K562 (cell line): ENCODE measurements around the gene EPHB4. TPM values are rescaled to one million over a fixed set of nuclear protein-coding genes. Genes with fewer than 3 reads are reported as not detected.
A peak's percentile ranks its signal among the peaks of the same experiment; 100 is the strongest.

Experiments
- BDP1 ChIP-seq: IDR thresholded peaks from 3 replicates; pipeline ENCODE4 v1.6.1; 2011; ENCODE audit not compliant: insufficient read length, insufficient read depth
- BRCA1 ChIP-seq, 2 experiments: fragments of 450-650 bp in 1 of 2; sonication (generic) in 1 of 2; formaldehyde crosslinking in 1 of 2; IDR thresholded peaks; 2 replicates each; pipeline versions ENCODE4 v1.5.0 to v1.6.1; 2017 to 2020; ENCODE audit warnings: mild to moderate bottlenecking in 1 of 2, missing genetic modification reagents in 1 of 2
- BRF2 ChIP-seq: IDR thresholded peaks from 3 replicates; pipeline ENCODE4 v1.6.1; 2011; ENCODE audit warnings: borderline replicate concordance, mild to moderate bottlenecking; ENCODE audit not compliant: insufficient read length, insufficient read depth
- CHD2 ChIP-seq: IDR thresholded peaks from 2 replicates; pipeline ENCODE4 v1.6.1; 2011; ENCODE audit warnings: low read depth, low read length
- EP400 ChIP-seq: fragments of 450-650 bp; IDR thresholded peaks from 2 replicates; pipeline ENCODE4 v1.6.1; 2017; ENCODE audit warnings: antibody characterized with exemption, mild to moderate bottlenecking, moderate library complexity
- HDAC3 ChIP-seq: fragments of 450-650 bp; IDR thresholded peaks from 2 replicates; pipeline ENCODE4 v1.6.1; 2018; ENCODE audit warnings: borderline replicate concordance, mild to moderate bottlenecking, moderate library complexity; ENCODE audit not compliant: partially characterized antibody
- MECOM ChIP-seq: fragments of 250-450 bp; sonication (Bioruptor Pico); IDR thresholded peaks from 2 replicates; pipeline ENCODE4 v1.8.0; 2022; ENCODE audit warnings: inconsistent platforms
- NFYB ChIP-seq: IDR thresholded peaks from 2 replicates; pipeline ENCODE4 v1.6.1; 2011; ENCODE audit warnings: mild to moderate bottlenecking, moderate library complexity; ENCODE audit not compliant: insufficient read length; ENCODE audit errors: extremely low read depth
- NR2C2 ChIP-seq, 2 experiments: fragments of 200-800 bp in 1 of 2; sonication (Bioruptor generic) in 1 of 2; sonication (generic) in 1 of 2; formaldehyde crosslinking in 1 of 2; IDR thresholded peaks; 2 replicates each; pipeline versions ENCODE4 v1.6.1 to v1.8.0; 2016 to 2022; ENCODE audit warnings: mild to moderate bottlenecking in 1 of 2, missing compliant biosample characterization in 1 of 2, missing genetic modification characterization in 1 of 2, missing genetic modification reagents in 1 of 2
- NUFIP1 ChIP-seq: fragments of 450-650 bp; IDR thresholded peaks from 2 replicates; pipeline ENCODE4 v1.6.1; 2018; ENCODE audit not compliant: partially characterized antibody
- PCBP2 ChIP-seq: fragments of 200-400 bp; formaldehyde crosslinking; IDR thresholded peaks from 2 replicates; pipeline ENCODE4 v1.6.1; 2018; ENCODE audit warnings: low read length, low read depth, mild to moderate bottlenecking, moderate library complexity; ENCODE audit not compliant: poor library complexity, severe bottlenecking
- RAD21 ChIP-seq, 2 experiments: fragments of 250-450 bp in 1 of 2; fragments of 450-650 bp in 1 of 2; sonication (Bioruptor Pico) in 1 of 2; formaldehyde crosslinking in 1 of 2; IDR thresholded peaks in 1 of 2; conservative IDR thresholded peaks in 1 of 2; 2 replicates each; pipeline versions ENCODE4 v1.4.0 to v1.8.0; 2020 to 2022; ENCODE audit warnings: mild to moderate bottlenecking in 2 of 2, moderate library complexity in 1 of 2
- SAFB2 ChIP-seq: fragments of 200-400 bp; formaldehyde crosslinking; IDR thresholded peaks from 2 replicates; pipeline ENCODE4 v1.6.1; 2018; ENCODE audit warnings: borderline replicate concordance, low read length, low read depth, moderate library complexity; ENCODE audit not compliant: severe bottlenecking
- SMAD4 ChIP-seq: fragments of 250-450 bp; sonication (Bioruptor Pico); conservative IDR thresholded peaks from 2 replicates; pipeline ENCODE4 v1.8.0; 2021; ENCODE audit warnings: inconsistent platforms, mild to moderate bottlenecking, moderate library complexity
- ZBTB26 ChIP-seq: fragments of 450-650 bp; formaldehyde crosslinking; IDR thresholded peaks from 2 replicates; pipeline ENCODE4 v1.4.0; 2022; ENCODE audit warnings: missing genetic modification characterization
- ZNF124 ChIP-seq: sonication (generic); formaldehyde crosslinking; IDR thresholded peaks from 2 replicates; pipeline ENCODE4 v1.8.1; 2022; ENCODE audit warnings: missing genetic modification reagents
- ZNF174 ChIP-seq: fragments of 250-450 bp; sonication (Bioruptor Pico); IDR thresholded peaks from 2 replicates; pipeline ENCODE4 v1.4.0; 2020; ENCODE audit warnings: mild to moderate bottlenecking
- ZNF324 ChIP-seq: fragments of 250-450 bp; sonication (Bioruptor Pico); IDR thresholded peaks from 2 replicates; pipeline ENCODE4 v1.4.0; 2020; ENCODE audit warnings: mild to moderate bottlenecking
- ZNF655 ChIP-seq: fragments of 250-450 bp; sonication (Bioruptor Pico); IDR thresholded peaks from 2 replicates; pipeline ENCODE4 v1.5.0; 2021
- polyA plus RNA-seq, 8 experiments: library from polyadenylated mRNA; depleted of rRNA in 4 of 8; stranded (reverse) in 5 of 8; unstranded in 3 of 8; fragments of >200 nt; fragmentation: Nextera tagmentation in 2 of 8; fragmentation: Illumina TruSeq in 1 of 8; extraction: Ambion mirVana in 2 of 8; extraction: Trizol in 1 of 8; gene quantifications; 2 replicates each; pipeline versions ENCODE4 v1.2.1 to v1.2.3, GENCODE V29; 2011 to 2014; ENCODE audit warnings: inconsistent platforms in 1 of 8, missing spikeins in 1 of 8
- total RNA-seq, 7 experiments: library from RNA; depleted of rRNA in 6 of 7; stranded (reverse); fragments of >200 nt in 6 of 7; fragmentation: Illumina TruSeq in 2 of 7; extraction: Trizol in 2 of 7; gene quantifications; 2 replicates each; pipeline versions ENCODE4 v1.2.1 to v1.2.3, GENCODE V29; 2011 to 2021; ENCODE audit warnings: low replicate concordance in 1 of 7
- TF ChIP-seq, protein P1 (sequence below): fragments of 450-650 bp; formaldehyde crosslinking; IDR thresholded peaks from 2 replicates; pipeline ENCODE4 v1.4.0; 2020; ENCODE audit warnings: mild to moderate bottlenecking, moderate library complexity

The EPHB4 gene
- total and polyA plus RNA-seq, 9 of the 15 experiments (the other 6 are each of a cell fraction or from before 2014, with no cell fraction given): 1.2 to 82.1 (median 37.9) TPM

DNA sequence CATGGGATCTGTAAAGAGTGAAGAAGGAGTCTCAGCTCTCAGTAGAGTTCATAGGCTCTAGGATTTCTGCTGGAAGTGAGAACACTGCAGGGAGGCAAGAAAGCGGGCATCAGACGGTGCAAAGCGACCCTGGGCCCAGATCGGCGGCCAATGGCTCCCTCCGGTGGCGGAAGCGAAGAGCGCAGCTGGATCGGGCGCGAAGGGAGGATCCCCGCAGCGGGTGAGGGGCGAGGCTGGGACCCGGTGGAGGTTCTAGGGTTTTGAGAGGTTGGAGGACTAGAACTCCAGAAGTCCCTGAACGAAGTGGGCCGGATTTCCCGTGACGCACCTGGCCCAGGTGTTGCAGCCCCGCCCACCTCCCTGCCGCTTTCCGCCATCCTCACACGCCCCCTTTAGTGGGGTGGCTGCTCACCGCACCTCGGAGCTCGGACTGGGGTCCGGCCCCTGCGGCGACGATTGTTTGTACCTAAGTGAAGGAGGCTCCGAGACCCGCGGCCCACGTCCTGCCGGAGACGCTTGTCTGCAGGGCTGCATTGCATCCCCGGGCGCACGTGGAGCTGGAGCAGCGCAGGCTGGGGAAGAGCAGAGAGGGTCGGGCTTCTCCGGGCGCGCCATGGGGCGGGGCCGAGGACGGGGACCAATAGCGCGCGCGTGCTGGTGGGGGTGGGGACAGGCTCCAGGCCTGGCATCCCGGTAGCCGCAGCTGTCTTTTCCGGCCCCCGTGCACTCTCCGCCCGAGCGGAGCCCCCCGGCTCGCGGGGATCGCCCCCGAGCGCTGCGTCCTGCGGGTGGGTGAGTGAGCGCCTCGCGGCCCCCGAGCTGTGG lies 24.9 kb upstream of the EPHB4 start, which contains the start of gene SLC12A9 (continued):
- TF ChIP-seq RAD21 (CRISPR knock-in tag; conservative IDR thresholded peaks at IDR 0.05 in 1 of 2, IDR thresholded peaks at IDR 0.05 in 1 of 2): peak; percentile 98
- no peak for TF ChIP-seq ZBTB26 (CRISPR knock-in tag)
- no peak for TF ChIP-seq BDP1
- TF ChIP-seq PCBP2: no peak
- no peak for TF ChIP-seq NUFIP1
- TF ChIP-seq CHD2: no peak
- no peak for TF ChIP-seq MECOM
- no peak for TF ChIP-seq BRF2
- no peak for TF ChIP-seq ZNF124 (CRISPR knock-in tag)
- TF ChIP-seq, protein P1, sequence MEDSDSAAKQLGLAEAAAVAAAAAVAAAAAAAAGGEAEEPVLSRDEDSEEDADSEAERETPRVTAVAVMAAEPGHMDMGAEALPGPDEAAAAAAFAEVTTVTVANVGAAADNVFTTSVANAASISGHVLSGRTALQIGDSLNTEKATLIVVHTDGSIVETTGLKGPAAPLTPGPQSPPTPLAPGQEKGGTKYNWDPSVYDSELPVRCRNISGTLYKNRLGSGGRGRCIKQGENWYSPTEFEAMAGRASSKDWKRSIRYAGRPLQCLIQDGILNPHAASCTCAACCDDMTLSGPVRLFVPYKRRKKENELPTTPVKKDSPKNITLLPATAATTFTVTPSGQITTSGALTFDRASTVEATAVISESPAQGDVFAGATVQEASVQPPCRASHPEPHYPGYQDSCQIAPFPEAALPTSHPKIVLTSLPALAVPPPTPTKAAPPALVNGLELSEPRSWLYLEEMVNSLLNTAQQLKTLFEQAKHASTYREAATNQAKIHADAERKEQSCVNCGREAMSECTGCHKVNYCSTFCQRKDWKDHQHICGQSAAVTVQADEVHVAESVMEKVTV (CRISPR knock-in tag): peak; percentile 95
- no peak for TF ChIP-seq BRCA1 (IDR thresholded peaks at IDR 0.05)
- no peak for TF ChIP-seq BRCA1 (CRISPR knock-in tag; IDR thresholded peaks at IDR 0.05)
- no peak for TF ChIP-seq ZNF324 (CRISPR knock-in tag)
- no peak for TF ChIP-seq SAFB2
- peak; percentile 81 for TF ChIP-seq NFYB
- TF ChIP-seq ZNF655 (CRISPR knock-in tag): no peak
- TF ChIP-seq HDAC3: no peak
- TF ChIP-seq SMAD4 (CRISPR knock-in tag): 0 out of 2 replicates have a peak, but pooled peaks have one; percentile 39
- peak; percentile 11; the same call in 1 of the 2 replicates for TF ChIP-seq NR2C2 (CRISPR knock-in tag; IDR thresholded peaks at IDR 0.05)
- 0 out of 2 replicates have a peak, but pooled peaks have one; percentile 34 for TF ChIP-seq NR2C2 (tag; IDR thresholded peaks at IDR 0.05)
- TF ChIP-seq EP400: peak; percentile 93
- no peak for TF ChIP-seq ZNF174 (CRISPR knock-in tag)
